HS-5 (cell line): Measurements from ENCODE around the gene LAMP1.
"Not testable (repeated sequence)": the region's sequence is repeated elsewhere in the genome, so short reads cannot be mapped to it uniquely, and the experiment has no call there.

ENCODE experiments used
- DNase-seq: peaks from one replicate; pipeline ENCODE4 v3.0.0-alpha.2; 2012; ENCODE audit warnings: low read depth

LAMP1 gene

GRCh38 chr13:113327766-113328471, 30.9 kb downstream of the LAMP1 start:
- no peak for DNase-seq

DNA sequence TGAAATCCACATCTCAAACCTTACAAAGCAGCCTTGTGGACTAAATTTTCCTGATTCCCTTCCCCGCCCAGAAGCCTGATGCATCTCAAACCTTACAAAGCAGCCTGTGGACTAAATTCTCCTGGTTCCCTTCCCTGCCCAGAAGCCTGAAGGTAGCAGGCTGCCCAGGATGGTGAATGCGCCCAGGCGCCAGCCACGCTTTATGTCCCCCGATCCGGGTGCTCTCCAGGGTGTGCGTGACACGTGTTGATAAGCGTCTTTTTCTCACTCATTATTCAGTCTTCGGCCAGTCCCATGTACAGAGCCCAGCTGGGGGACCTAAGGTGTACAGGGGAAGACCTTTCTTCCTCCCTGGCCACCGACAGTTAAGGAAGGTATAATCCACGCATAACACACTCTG, 31.8 kb downstream of the LAMP1 start:
- no peak for DNase-seq

DNA sequence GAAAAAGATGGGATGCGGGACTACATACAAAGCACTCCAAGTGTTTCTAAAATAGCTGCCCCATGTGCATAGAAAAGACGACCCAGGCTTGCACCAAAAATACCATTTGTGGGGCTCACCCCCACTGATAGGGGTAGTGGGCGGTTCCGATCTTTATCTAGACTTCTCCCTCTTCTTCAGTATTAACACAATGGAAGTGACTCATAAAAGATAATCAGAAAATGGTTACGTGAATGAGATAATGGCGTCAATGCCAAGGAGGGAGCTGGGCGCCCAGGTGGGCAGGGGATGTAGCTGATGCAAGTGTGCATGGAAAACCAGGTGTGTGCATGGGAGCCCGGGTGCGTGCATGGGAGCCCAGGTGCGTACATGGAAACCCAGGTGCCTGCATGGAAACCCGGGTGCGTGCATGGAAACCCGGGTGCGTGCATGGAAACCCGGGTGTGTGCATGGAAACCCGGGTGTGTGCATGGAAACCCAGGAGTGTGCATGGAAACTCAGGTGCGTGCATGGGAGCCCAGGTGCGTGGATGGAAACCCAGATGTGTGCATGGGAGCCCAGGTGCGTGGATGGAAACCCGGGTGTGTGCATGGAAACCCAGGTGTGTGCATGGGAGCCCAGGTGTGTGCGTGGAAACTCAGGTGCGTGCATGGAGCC, 32.7 kb downstream of the LAMP1 start:
- no peak for DNase-seq

DNA sequence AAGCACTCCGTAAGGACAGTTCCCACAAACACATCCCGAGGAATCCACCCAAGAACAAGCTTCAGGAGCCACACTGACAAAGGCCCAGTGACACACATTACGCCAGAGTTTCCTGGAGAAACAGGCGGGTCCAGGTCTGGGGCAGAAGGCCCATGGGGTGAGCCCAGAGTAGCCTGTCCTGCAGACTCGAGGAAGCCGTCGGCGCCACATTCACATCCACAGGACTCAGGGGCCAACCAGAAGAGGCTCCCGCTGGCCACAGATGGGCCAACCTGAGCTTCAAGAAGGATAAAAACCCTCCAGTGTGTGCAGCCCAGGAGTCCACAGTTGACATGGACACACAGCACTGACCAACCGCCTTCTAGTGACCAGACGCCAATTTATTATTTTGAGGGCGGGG, 35.6 kb downstream of the LAMP1 start:
- no peak for DNase-seq

DNA sequence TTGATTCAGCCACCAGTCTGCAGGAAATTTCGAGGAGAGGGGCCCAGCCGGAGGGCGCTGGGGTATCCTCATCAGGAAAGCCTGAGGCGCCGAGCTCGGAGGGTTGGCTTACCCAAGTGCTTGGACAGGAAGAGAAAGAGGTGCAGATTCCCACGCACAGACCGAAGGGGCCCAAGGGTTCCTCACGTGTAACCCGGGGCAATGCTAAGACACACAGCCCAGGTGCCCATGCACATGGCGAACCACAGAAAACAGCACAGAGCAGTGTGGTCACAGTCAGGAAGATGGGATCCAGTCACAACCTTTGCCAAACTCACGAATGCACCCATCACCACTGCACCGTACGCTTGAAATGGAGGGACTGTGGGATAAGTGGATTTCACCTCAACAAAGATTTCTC, 36.0 kb downstream of the LAMP1 start:
- DNase-seq: no peak

- DNase-seq: no peak
Measured at GRCh38 chr13:113337556-113337955, 40.5 kb downstream of the LAMP1 start.

DNA sequence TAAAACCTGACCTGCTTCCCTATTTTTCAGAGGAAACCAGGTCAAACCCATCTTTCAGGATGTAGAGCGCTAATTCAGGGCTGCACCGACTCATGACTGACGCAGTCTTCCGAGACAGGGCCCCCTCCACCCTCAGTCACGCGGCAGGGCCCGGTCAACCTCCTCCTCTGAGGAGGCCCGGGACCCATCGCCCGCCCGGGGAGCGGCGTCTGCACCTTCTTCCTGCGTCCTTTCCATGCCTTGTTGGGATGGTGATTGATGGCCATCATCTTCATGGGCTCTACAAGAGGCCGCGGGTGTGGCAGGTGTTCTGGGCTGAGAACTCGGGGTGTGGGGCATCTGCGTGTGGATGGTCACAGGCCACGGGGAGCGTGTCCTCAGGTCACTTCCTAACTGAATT, 40.9 kb downstream of the LAMP1 start:
- no peak for DNase-seq

DNA sequence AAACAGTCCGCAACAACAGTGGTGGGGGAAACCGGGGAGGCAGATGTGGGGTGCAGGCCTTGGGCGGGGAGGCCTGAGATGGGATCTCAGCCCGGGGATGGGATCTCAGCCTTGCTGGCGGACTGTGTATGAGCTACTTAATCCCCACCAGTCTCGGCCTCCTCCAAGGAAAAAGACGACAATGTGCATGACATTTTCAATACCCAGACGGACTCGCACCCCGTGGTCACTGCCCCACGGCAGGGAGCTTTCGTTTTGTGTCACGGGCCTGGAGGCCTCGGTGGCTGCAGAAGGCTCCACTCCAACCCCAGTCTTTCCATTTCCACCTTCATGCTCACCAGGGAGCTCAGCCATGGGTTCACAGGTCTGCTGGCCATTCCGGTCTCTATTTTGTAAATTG, 41.4 kb downstream of the LAMP1 start:
- DNase-seq: no peak

- DNase-seq: no peak
Measured at GRCh38 chr13:113342820-113343691, 46.0 kb downstream of the LAMP1 start.

DNA sequence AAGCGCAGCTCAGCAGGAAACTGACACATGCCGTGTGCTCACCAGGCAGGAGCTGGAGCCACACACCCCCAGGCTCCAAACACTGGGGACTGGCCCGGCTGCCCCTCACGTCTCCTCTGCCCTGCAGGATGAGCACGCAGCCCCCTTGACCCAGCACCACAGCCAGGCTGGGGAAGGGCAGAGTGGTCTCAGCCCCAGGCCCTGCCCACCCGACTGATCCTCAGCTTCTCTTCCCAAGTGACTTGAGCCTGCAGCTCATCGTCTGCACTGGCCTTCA, 46.6 kb downstream of the LAMP1 start:
- DNase-seq: no peak

DNA sequence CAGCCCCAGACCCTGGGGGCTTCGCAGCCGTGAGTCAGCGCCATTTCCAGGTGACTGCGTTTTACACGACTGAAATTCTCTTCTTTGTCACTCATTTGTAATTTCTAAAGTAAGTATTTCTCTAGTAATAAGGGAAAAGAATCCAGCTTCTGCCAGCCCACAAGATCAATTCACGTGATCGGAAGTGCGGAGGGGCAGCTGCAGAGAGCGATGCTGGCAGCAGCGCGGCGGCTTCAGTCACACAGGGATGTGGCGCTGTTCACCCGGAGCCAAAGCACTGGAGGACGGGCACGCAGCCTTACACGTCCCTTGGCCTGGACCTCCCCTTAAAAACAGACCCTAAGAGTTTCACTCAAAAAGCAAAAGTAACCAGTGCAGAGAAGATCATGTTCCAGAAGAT, 48.4 kb downstream of the LAMP1 start:
- no peak for DNase-seq

DNA sequence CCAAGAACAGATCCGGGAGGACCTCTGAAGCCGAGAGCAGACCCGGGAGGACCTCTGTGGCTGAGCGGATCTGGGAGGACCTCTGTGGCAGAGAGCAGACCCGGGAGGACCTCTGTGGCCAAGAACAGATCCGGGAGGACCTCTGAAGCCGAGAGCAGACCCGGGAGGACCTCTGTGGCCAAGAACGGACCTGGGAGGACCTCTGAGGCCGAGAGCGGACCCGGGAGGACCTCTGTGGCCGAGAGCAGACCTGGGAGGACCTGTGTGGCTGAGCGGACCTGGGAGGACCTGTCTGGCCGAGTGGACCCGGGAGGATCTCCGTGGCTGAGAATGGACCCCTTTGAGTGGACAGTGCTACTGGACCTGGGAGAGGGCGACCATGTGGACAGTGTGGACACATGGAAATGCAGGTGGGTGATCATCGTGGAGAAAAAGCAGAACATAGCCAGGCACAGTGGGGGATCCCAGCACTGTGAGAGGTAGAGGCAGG, 50.7 kb downstream of the LAMP1 start:
- not testable (repeated sequence) for DNase-seq

DNA sequence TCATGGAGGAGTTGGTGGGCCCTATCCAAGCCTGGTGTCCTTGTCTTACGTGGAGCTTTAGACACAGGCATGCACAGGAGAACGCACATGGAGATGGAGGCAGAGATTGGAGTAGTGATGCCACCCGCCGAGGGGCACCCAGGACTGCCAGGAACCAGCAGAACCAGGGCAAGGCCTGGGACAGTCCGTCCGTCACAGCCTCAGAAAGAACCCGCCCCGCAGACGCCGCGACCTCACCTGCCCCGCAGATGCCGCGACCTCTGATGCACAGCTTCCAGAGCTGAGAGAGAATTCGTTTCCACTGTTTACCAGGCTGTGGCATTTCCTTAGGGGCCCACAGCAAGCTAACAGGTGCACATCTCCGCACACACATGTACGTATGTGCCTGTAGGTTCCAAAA, 51.6 kb downstream of the LAMP1 start:
- DNase-seq: no peak

DNA sequence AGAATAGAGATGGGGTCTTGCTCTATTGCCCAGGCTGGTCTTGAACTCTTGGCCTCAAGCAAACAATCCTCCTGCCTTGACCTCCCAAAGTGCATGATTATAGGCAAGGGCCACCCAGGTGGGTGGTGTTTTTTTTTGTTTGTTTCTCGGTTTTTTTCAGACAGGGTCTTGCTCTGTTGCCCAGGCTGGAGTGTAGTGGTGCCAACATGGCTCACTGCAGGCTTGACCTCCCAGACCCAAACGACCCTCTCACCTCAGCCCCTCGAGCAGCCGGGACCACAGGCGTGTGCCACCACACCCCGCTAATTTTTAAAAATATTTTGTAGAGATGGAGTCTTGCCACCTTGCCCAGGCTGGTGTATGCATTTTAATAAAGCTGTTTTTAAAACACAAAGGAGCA, 52.0 kb downstream of the LAMP1 start:
- no peak for DNase-seq

GRCh38 chr13:113349491-113349890, 52.5 kb downstream of the LAMP1 start:
- DNase-seq: no peak

- DNase-seq: no peak
Measured at GRCh38 chr13:113350065-113350937, 53.3 kb downstream of the LAMP1 start.

DNA sequence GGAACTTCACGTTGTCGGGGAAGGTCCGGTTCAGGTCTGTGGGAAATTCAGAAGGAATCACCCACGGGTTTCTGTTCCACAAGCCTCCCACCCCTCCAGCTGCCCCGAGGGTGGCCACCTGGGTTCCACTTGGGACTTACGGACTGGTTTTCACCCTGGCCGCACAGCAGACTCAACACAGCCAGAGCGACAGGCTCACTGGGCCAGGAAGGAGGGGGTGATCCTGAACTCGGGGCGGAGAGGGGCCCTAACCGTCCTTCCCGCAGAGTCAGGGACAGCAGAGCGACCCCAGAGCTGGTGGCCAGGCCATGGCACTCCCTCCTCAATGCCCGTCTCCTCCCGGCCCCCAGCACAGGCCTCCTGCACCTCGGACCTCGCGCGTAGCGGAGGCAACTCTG, 53.9 kb downstream of the LAMP1 start:
- no peak for DNase-seq

GRCh38 chr13:113351514-113352026, 54.5 kb downstream of the LAMP1 start:
- no peak for DNase-seq

- no peak for DNase-seq
Measured at GRCh38 chr13:113353254-113353653, 56.2 kb downstream of the LAMP1 start.

GRCh38 chr13:113354831-113355610, 58.0 kb downstream of the LAMP1 start:
- DNase-seq: no peak

GRCh38 chr13:113355621-113356020, 58.6 kb downstream of the LAMP1 start:
- no peak for DNase-seq
